Measurements from ENCODE around the gene A2ML1. TPM values are rescaled to one million over a fixed set of nuclear protein-coding genes. Genes with fewer than 3 reads are reported as not detected.

A2ML1 gene
- total and polyA plus RNA-seq, 2 donors (not counting 1 experiment from before 2014, with no cell fraction given), result not detected

- no peak overlapping the region for H3K4me3 ChIP-seq (replicated peaks in 1 of 4; ENCODE audit: control extremely low read depth in 1 of 4, insufficient read depth in 1 of 4, low read depth in 3 of 4, low read length in 4 of 4)
- no peaks in the 10 kb centered on the region for H3K4me1 ChIP-seq (ENCODE audit: control insufficient read depth, extremely low read depth, insufficient read depth, low read length)
- H3K36me3 ChIP-seq (ENCODE audit: control insufficient read depth, insufficient read depth, low read length), result no peaks in the 10 kb centered on the region
- H4K20me1 ChIP-seq (ENCODE audit: control insufficient read depth, extremely low read depth, insufficient read depth, low read length), result no peaks in the 10 kb centered on the region
- H3K9me3 ChIP-seq (ENCODE audit: control insufficient read depth, insufficient read depth, low read depth, low read length), result no peaks in the 10 kb centered on the region
- H3K27me3 ChIP-seq (ENCODE audit: control insufficient read depth, insufficient read depth, low read length), result no peaks in the 10 kb centered on the region
- TF ChIP-seq CTCF (conservative IDR thresholded peaks at IDR 0.05 in 1 of 2, IDR thresholded peaks at IDR 0.05 in 1 of 2; ENCODE audit: low read depth in 1 of 2, low read length in 2 of 2) (no peak), EZH2 (IDR thresholded peaks at IDR 0.05; ENCODE audit: low read length, missing control alignments) (no peak)
- DNase-seq (ENCODE audit: low read depth in 2 of 2), result no peak
- no peaks in the 10 kb centered on the region for H3K79me2 ChIP-seq (ENCODE audit: control insufficient read depth, insufficient read depth, low read length)
- H2AFZ ChIP-seq (ENCODE audit: low read length), result no peak overlapping the region
- no peak overlapping the region for H3K9ac ChIP-seq (ENCODE audit: insufficient read depth, low read length)
- no peak overlapping the region for H3K27ac ChIP-seq (ENCODE audit: insufficient read depth, low read length)
- no peak overlapping the region for H3K4me2 ChIP-seq (ENCODE audit: extremely low read depth, insufficient read depth, low read length)
Observed at GRCh38 chr12:8922544-8922943, 100.1 kb downstream of the A2ML1 start.

Other genes with a start within 250 kb of the A2ML1 start
- gene AICDA, start 209.8 kb upstream of the A2ML1 start, total RNA-seq, result not detected in 2 replicates
- gene AICDA, start 209.8 kb upstream of the A2ML1 start, polyA plus RNA-seq, result not detected in 2 replicates
- gene MFAP5, start 159.8 kb upstream of the A2ML1 start, total RNA-seq, result 1.3 and 9.0 TPM in 2 replicates
- 2.0 and 18.6 TPM in 2 replicates for gene MFAP5, start 159.8 kb upstream of the A2ML1 start, polyA plus RNA-seq
- gene RIMKLB, start 124.6 kb upstream of the A2ML1 start, total RNA-seq, result 13.0 and 13.4 TPM in 2 replicates
- 13.0 and 22.3 TPM in 2 replicates for gene RIMKLB, start 124.6 kb upstream of the A2ML1 start, polyA plus RNA-seq
- 15.2 and 18.7 TPM in 2 replicates for gene PHC1, start 91.9 kb downstream of the A2ML1 start, total RNA-seq
- gene PHC1, start 91.9 kb downstream of the A2ML1 start, polyA plus RNA-seq, result 20.6 and 21.4 TPM in 2 replicates
- gene M6PR, start 127.0 kb downstream of the A2ML1 start, total RNA-seq, result 292 and 338 TPM in 2 replicates
- gene M6PR, start 127.0 kb downstream of the A2ML1 start, polyA plus RNA-seq, result 102 and 114 TPM in 2 replicates
- 1.0 and 1.8 TPM in 2 replicates for gene KLRG1, start 166.9 kb downstream of the A2ML1 start, total RNA-seq
- gene KLRG1, start 166.9 kb downstream of the A2ML1 start, polyA plus RNA-seq, result 0.45 and 1.0 TPM in 2 replicates

Data from fibroblast of lung (primary cell).